ENCODE results near the gene DYNLL2.
"Not testable (repeated sequence)": the region's sequence is repeated elsewhere in the genome, so short reads cannot be mapped to it uniquely, and the experiment has no call there.

Gene DYNLL2

DNA sequence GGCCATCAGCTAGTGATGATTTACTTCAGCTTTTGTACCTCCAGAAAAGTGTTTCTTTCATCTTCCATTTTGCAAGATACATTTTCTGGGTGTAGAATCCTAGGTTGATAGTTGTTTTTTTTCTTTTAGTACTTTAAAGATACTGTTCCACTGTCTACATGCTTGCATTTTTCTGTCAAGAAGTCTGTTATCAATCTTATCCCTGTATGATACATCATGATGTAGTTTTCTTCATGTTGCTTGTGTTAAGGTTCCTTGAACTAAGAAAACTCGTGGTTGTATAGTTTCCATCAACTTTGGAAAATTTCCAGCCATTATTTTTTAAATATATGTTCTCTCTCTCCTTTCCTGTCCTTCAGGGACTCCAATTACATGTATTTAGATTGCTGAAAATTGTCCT, 24.1 kb downstream of the DYNLL2 start:
- DNase-seq: no peak

DNA sequence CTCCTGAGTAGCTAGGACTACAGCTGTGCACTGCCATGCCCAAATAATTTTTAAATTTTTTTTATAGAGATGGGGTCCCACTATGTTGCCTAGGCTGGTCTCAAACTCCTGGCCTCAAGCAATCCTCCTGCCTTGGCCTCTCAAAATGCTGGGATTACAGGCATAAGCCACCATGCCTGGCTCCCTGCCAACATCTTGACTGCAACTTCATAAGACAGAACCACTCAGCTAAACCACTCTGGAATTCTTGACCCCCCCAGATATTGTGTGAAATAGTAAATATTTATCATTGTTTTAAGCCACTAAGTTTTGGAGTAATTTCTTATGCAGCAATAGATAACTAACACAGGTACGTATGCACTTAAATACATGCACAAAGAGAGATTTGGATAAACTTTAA, 26.0 kb downstream of the DYNLL2 start:
- DNase-seq: no peak

DNA sequence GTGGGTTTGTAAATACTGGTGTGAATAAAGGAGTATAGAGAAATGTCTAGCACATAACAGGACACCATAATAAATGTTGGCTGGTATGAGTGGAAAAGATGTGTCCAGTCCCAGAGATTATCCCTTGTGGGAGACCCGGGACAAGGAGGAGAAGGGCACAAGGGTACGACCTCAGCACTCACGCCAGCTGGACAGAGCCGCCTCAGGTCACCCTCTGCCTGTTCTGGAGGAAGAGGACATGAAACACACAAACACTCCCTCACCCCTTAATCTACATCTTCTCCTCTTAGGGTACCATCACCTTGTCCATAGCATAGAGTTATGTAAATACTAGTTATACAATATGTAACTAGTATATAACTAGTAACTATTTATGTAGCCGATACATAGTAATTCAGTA, 26.8 kb downstream of the DYNLL2 start:
- DNase-seq: no peak

DNA sequence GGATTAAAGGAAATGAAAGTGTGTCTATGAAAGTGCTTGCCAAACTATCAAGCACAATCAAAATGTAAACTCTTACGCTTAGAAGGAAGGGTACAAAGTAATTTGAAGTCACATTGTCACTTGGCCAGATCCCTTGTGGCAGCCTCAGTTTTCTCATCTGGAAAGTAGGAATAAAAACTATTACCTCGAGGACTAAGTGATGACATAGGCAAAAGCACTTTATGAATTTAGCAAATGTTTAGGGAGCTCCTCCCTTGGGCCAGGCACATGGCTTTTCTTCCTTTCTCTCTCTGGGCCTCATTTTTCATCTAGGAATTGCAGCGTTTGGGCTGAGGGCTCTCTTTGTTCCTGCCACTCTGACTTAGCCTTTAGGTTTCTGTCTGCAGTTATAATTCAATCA, 28.5 kb downstream of the DYNLL2 start:
- no peak for DNase-seq

DNA sequence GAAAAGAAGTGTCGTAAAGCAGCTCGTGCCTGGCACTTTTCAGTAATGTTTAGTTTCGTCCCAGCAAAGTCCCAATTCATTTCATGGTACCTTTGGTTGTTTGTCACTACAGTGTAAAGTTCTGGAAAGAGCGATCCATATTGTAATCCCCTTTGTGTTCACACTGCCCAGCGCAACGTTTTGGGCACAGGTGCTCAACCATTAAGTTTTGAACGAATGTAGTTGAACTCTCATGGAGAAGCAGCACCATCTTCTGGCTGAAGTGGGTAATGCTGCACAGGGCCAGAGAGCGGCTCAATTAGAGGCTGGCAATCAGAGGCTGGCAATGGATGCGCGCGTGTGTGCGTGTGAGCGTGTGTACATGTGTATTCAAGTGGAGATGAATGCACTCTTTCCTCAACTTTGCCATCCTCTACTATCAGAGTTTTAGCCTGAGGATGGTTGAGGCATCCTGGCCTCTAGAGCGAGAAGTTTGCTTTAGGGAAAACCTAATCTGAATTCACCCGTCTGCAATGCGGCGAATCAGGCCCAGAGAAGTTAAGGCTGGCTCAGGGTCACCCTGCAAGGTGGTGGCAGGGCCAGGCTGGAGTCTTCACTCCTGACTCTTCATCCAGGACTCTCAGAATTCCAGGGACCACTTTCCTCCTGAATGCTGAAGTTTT, 29.9 kb downstream of the DYNLL2 start:
- peak; percentile 50 for DNase-seq

DNA sequence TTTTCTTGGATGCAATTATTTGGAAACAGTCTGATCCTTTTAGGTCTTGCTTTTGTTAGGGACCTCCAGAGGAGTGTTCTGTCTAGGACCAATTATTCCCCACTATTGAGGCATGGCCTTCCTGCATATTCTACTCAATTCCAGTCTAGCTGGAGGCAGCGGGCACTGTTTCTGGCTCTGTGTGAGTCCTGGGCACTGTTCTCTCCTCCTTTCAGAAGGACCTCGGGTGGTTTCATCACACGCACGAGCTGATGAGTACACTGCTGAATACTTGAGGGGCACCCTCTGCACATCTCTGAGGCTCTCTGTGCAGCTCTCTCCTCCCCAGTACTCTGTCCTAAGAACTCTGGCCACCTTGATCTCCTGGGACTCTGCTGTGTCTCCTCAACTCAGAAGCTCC, 30.7 kb downstream of the DYNLL2 start:
- DNase-seq: no peak

DNA sequence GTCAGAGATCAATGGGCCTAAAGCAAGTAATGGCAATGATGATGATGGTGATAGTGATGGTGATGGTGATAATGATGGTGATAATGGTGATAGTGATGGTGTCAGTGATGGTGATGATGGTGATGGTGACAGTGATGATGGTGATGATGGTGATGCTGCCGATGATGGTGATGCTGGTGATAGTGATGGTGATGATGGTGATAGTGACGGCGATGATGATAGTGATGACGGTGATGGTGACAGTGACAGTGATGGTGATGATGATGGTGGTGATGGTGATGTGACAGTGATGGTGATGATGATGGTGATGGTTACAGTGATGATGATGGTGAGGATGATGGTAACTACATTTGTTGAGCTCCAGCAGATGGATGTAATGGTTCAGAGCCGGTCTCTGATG, 34.2 kb downstream of the DYNLL2 start:
- no peak for DNase-seq

DNA sequence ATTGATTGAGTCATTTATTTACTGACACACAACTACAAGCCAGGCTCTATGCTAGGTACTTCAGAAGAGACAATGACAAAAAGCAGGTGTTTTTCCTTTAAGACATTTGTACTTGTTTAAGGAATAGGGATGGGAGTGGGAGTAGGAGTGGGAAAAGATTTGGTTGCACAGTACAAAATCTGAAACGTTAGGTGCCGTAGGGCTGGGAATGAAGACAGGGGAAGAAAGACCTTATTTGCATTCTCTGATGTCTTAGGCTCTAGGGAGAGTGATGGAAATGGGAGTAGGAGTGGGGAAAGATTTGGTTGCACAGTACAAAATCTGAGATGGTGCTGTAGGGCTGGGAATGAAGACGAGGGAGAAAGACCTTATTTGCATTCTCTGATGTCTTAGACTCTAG, 36.3 kb downstream of the DYNLL2 start:
- DNase-seq: no peak

DNA sequence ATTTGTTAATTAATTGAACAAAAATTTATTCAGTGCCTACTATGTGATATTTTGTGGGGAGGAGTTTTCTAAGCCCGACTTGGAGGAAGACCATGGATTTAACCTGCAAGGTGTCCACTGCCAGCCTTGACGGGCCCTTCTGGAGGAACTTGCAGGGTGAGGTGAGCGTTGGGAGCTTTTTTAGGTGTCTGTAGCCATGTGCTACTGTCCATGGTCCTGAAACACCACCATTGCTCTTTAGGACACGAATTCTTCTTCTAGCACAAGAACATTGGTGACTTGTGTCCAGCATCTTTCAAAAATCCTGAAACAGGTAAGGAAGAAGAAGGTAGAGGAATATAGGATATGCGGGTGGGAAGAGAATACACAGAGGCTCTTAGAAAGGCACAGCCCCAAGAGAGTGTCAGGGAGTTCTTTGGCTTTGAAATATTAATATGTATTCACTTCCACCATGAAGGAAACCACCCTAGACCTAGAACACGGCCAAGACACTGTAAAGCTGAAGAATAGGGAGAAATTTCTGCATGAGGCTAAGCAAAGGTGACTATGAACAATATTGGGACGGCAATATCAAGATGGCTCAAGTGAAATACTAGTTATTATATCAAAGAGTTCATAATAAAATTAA, 37.1 kb downstream of the DYNLL2 start:
- no peak for DNase-seq

DNA sequence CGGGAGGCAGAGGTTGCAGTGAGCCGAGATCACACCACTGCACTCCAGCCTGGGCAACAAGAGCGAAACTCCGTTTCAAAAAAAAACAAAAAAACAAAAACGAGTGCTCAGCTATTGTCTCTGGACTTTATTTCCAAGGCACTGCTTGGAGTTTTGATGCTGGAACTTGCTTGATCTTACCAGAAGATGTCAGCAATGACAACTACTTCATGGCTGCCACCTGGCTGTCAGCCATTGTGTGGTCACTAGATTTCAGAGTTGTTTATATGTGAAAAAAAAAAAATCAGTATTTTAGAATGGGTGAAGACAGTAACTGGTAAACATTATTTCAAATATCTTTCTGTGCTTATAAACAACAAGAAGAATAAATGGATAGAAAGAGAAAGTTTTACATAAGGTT, 38.7 kb downstream of the DYNLL2 start:
- no peak for DNase-seq

DNA sequence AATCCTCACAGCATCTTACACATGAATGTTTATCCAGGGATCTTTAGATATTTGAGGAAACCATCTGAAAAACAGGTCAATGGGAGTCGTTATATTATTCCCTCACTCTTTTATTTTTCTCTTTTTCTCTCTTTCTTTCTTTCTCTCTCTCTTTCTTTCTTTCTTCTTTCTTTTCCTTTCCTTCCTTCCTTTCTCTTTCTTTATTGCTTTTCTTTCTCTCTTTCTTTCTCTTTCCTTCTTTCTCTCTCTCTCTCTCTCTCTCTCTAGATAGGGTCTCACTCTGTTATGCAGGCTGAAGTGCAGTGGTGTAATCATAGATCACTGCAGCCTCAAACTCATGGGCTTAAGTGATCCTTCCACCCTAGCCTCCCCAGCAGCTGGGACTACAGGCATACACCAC, 44.6 kb downstream of the DYNLL2 start:
- no peak for DNase-seq

DNA sequence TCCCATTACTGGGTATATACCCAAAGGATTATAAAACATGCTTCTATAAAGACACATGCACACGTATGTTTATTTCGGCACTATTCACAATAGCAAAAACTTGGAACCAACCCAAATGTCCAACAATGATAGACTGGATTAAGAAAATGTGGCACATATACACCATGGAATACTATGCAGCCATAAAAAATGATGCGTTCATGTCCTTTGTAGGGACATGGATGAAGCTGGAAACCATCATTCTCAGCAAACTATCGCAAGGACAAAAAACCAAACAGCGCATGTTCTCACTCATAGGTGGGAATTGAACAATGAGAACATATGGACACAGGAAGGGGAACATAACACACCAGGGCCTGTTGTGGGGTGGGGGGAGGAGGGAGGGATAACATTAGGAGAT, 49.5 kb downstream of the DYNLL2 start:
- DNase-seq: not testable (repeated sequence)

DNA sequence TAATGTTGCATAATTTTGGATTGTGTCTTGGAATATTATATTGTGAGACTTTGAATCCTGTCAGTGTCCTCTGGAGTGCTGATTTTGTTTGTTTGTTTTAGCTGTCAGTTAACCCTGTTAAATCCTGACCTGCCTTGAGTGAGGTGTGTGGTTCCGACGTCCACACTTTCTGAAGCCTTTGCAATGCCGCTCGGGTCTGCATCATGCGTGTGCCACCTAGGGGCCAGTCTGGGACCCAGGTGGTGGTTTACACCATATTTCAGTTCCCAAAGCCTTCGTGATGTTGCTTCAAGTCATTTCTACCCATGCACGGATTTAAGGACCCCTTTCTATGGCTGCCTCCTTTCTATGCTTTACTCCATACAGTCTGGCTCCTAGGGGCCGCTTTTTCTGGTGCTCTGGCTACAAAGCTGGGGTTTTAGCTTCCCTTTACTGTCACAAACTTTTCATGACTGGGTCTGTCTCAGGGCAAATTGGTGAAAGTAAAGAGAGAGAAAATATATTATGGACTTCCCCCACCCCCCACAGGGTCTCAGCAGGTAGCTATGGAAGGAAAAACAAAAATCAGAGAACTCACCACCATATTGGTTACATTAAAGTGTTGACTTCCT, 53.6 kb downstream of the DYNLL2 start:
- DNase-seq: no peak

DNA sequence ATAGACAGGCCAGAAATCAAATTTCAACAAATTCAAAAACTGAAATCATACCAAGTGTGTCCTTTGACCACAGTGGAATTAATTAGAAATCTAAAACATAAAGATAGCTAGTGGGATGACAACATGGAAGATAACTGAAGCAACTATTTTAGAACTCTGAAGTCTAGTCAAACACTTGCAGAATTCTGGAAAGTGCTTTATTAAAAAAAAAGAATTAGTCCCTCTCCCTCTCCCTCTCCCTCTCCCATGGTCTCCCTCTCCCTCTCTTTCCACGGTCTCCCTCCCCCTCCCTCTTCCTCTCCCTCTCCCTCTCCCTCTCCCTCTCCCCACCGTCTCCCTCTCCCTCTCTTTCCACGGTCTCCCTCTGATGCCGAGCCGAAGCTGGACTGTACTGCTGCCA, 58.3 kb downstream of the DYNLL2 start:
- DNase-seq: no peak

DNA sequence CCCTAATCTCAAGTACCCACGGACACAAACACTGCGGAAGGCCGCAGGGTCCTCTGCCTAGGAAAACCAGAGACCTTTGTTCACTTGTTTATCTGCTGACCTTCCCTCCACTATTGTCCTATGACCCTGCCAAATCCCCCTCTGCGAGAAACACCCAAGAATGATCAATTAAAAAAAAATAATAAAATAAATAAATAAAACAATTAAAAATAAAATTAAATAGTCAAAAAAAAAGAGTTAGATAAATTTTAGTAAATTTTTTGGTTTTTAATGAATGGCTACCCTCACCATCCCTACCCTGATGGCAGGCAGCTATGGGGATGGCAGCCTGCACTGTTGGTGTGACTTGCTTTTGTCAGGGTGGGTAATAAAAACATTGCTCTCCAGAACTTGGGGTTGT, 60.1 kb downstream of the DYNLL2 start:
- not testable (repeated sequence) for DNase-seq

DNA sequence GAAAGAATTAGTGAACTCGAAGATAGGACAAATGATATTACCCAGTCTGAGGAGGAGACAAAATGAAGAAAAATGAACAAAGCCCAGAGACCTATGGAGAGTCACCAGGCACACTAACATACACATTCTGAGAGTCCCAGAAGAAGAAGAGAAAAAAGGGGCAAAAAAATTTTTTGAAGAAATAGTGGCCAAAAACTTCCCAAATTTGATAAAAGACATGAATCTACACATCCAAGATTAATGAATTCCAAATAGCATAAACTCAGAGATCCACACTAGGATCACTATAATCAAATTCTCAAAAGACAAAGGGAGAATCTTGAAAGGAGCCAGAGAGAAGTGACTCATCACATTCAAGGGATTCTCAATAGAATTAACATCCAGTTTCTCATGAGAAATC, 61.6 kb downstream of the DYNLL2 start:
- DNase-seq: no peak
